Suprapubic skin (tissue), 4 donors: Measurements from ENCODE around the gene CALN1. TPM values are rescaled to one million over a fixed set of nuclear protein-coding genes. Genes with fewer than 3 reads are reported as not detected.

Source experiments
- DNase-seq, 2 donors: peaks; one replicate each; pipeline ENCODE4 v3.0.0-alpha.2; 2019; ENCODE audit warnings: low spot score in 2 of 2
- H3K27ac ChIP-seq: fragments of 200-600 bp; sonication (generic); one replicate; pipeline ENCODE4 v1.5.1; 2019
- H3K27me3 ChIP-seq: fragments of 200-600 bp; sonication (generic); one replicate; pipeline ENCODE4 v1.5.1; 2019
- H3K36me3 ChIP-seq: fragments of 200-600 bp; sonication (generic); one replicate; pipeline ENCODE4 v1.5.1; 2019
- H3K4me1 ChIP-seq: fragments of 200-600 bp; sonication (generic); one replicate; pipeline ENCODE4 v1.5.1; 2019
- H3K4me3 ChIP-seq: fragments of 200-600 bp; sonication (generic); one replicate; pipeline ENCODE4 v1.5.1; 2019; ENCODE audit warnings: mild to moderate bottlenecking
- H3K9me3 ChIP-seq: fragments of 200-600 bp; sonication (generic); one replicate; pipeline ENCODE4 v1.5.1; 2019
- CTCF ChIP-seq, 2 donors: fragments of 200-600 bp in 1 of 2; fragments of 450-650 bp in 1 of 2; sonication (generic) in 1 of 2; IDR thresholded peaks; one replicate each; pipeline ENCODE4 v1.5.1; 2016 to 2019; ENCODE audit warnings: antibody characterized with exemption in 2 of 2, mild to moderate bottlenecking in 1 of 2, moderate library complexity in 1 of 2
- EP300 ChIP-seq: sonication (generic); formaldehyde crosslinking; IDR thresholded peaks from one replicate; pipeline ENCODE4 v1.6.1; 2017; ENCODE audit warnings: antibody characterized with exemption
- POLR2A ChIP-seq, 2 donors: fragments of 450-650 bp; IDR thresholded peaks; one replicate each; pipeline ENCODE4 v1.6.1; 2017; ENCODE audit warnings: antibody characterized with exemption in 2 of 2, mild to moderate bottlenecking in 2 of 2, moderate library complexity in 2 of 2
- POLR2AphosphoS5 ChIP-seq, 3 donors: sonication (generic); formaldehyde crosslinking; IDR thresholded peaks; one replicate each; pipeline ENCODE4 v1.6.1; 2017; ENCODE audit warnings: antibody characterized with exemption in 3 of 3
- WGBS: methylation state at CpG from one replicate; pipeline ENCODE4 v1.1.5; 2018; 5-methylcytosine and 5-hydroxymethylcytosine counted together
- total RNA-seq, 4 donors: library from RNA; depleted of rRNA; stranded (reverse); fragments of >200 nt; gene quantifications; one replicate each; pipeline ENCODE4 v1.1.0, GENCODE V29; 2016

CALN1 gene
- total RNA-seq, 4 donors from 2014 or later: 0.91 to 10.0 (median 3.9) TPM

- no peaks in the 10 kb centered on the region for H3K4me1 ChIP-seq
- H3K27ac ChIP-seq: no peak overlapping the region
- H3K27me3 ChIP-seq: no peaks in the 10 kb centered on the region
- 42% methylated on average over 2 of the region's 2 CpGs for WGBS
- no peak for DNase-seq
- peaks cover 6% of the 10 kb centered on the region for H3K9me3 ChIP-seq
- no peaks in the 10 kb centered on the region for H3K36me3 ChIP-seq
- TF ChIP-seq POLR2AphosphoS5 (IDR thresholded peaks at IDR 0.05) (no peak), POLR2A (IDR thresholded peaks at IDR 0.05) (no peak), EP300 (no peak), CTCF (IDR thresholded peaks at IDR 0.05) (no peak)
- H3K4me3 ChIP-seq: no peak overlapping the region
Measured at GRCh38 chr7:72281308-72281707, 130.8 kb downstream of the CALN1 start.

- DNase-seq: no peak
- 73% methylated on average over 3 of the region's 3 CpGs for WGBS
- no peak for TF ChIP-seq POLR2A (IDR thresholded peaks at IDR 0.05)
- TF ChIP-seq POLR2AphosphoS5 (IDR thresholded peaks at IDR 0.05): no peak
- TF ChIP-seq EP300: no peak
- no peak for TF ChIP-seq CTCF (IDR thresholded peaks at IDR 0.05)
- H3K4me1 ChIP-seq: no peaks in the 10 kb centered on the region
- no peak overlapping the region for H3K4me3 ChIP-seq
- H3K9me3 ChIP-seq: peaks cover 6% of the 10 kb centered on the region
- no peaks in the 10 kb centered on the region for H3K36me3 ChIP-seq
- H3K27me3 ChIP-seq: no peaks in the 10 kb centered on the region
- H3K27ac ChIP-seq: no peak overlapping the region
Measured at GRCh38 chr7:72279203-72279602, 132.9 kb downstream of the CALN1 start.

- TF ChIP-seq POLR2A (IDR thresholded peaks at IDR 0.05): no peak
- no peak for TF ChIP-seq EP300
- TF ChIP-seq POLR2AphosphoS5 (IDR thresholded peaks at IDR 0.05): no peak
- TF ChIP-seq CTCF (IDR thresholded peaks at IDR 0.05): no peak
- no peaks in the 10 kb centered on the region for H3K4me1 ChIP-seq
- WGBS: 76% methylated on average over 8 of the region's 8 CpGs
- no peak overlapping the region for H3K27ac ChIP-seq
- H3K36me3 ChIP-seq: no peaks in the 10 kb centered on the region
- peaks cover 4% of the 10 kb centered on the region for H3K9me3 ChIP-seq
- no peak overlapping the region for H3K4me3 ChIP-seq
- H3K27me3 ChIP-seq: no peaks in the 10 kb centered on the region
- no peak for DNase-seq
Measured at GRCh38 chr7:72278550-72278949, 133.6 kb downstream of the CALN1 start.

- WGBS: 81% methylated on average over 7 of the region's 7 CpGs
- Histone ChIP-seq H3K4me1 (no peaks in the 10 kb centered on the region), H3K27ac (no peak overlapping the region), H3K4me3 (no peak overlapping the region), H3K36me3 (no peaks in the 10 kb centered on the region), H3K27me3 (no peaks in the 10 kb centered on the region), H3K9me3 (no peaks in the 10 kb centered on the region)
- no peak for DNase-seq
- no peak for TF ChIP-seq CTCF (IDR thresholded peaks at IDR 0.05)
- TF ChIP-seq EP300: no peak
- TF ChIP-seq POLR2A (IDR thresholded peaks at IDR 0.05): no peak
- no peak for TF ChIP-seq POLR2AphosphoS5 (IDR thresholded peaks at IDR 0.05)
Measured at GRCh38 chr7:72275382-72276070, 136.6 kb downstream of the CALN1 start.

GRCh38 chr7:72272479-72272878 lies 139.7 kb downstream of the CALN1 start:
- TF ChIP-seq POLR2A (IDR thresholded peaks at IDR 0.05): no peak
- no peak for TF ChIP-seq POLR2AphosphoS5 (IDR thresholded peaks at IDR 0.05)
- no peak for TF ChIP-seq EP300
- no peak for TF ChIP-seq CTCF (IDR thresholded peaks at IDR 0.05)
- 94% methylated on average over 6 of the region's 6 CpGs for WGBS
- DNase-seq: no peak
- no peak overlapping the region for H3K4me3 ChIP-seq
- H3K4me1 ChIP-seq: no peaks in the 10 kb centered on the region
- no peaks in the 10 kb centered on the region for H3K36me3 ChIP-seq
- no peaks in the 10 kb centered on the region for H3K9me3 ChIP-seq
- no peak overlapping the region for H3K27ac ChIP-seq
- H3K27me3 ChIP-seq: no peaks in the 10 kb centered on the region
